Measurements from ENCODE around the gene CARMIL1. TPM values are rescaled to one million over a fixed set of nuclear protein-coding genes. Genes with fewer than 3 reads are reported as not detected.

Gene CARMIL1
- total RNA-seq, 4 donors from 2014 or later = 14.9 to 23.5 (median 20.3) TPM

- no peak for TF ChIP-seq POLR2A (IDR thresholded peaks at IDR 0.05)
- TF ChIP-seq CTCF (IDR thresholded peaks at IDR 0.05) = no peak
- intact Hi-C loops (cut with DNase I; ENCODE audit: low total_unique reads) = no loop called here
- no peak overlapping the region for H3K4me3 ChIP-seq (ENCODE audit: low read depth, poor library complexity, severe bottlenecking)
- no peak for DNase-seq (ENCODE audit: low spot score in 2 of 2)
- 68 to 85% methylated on average over 4 of the region's 4 CpGs for WGBS, 2 donors
These were observed 349.5 kb downstream of the CARMIL1 start for GRCh38 chr6:25628471-25629197.

- TF ChIP-seq POLR2A (IDR thresholded peaks at IDR 0.05) = no peak
- TF ChIP-seq CTCF (IDR thresholded peaks at IDR 0.05) = no peak
These were observed 350.0 kb downstream of the CARMIL1 start for GRCh38 chr6:25629198-25629576.

GRCh38 chr6:25630508-25631278 is 351.5 kb downstream of the CARMIL1 start:
- WGBS, 2 donors = 59 to 64% methylated on average over 4 of the region's 4 CpGs
- DNase-seq (ENCODE audit: low spot score in 2 of 2) = no peak
- intact Hi-C loops (cut with DNase I; ENCODE audit: low total_unique reads) = loop anchor here (5.0 kb wide), 1 partner anchor 37 kb away; no protein-coding TSS in a partner anchor
- no peak for TF ChIP-seq CTCF (IDR thresholded peaks at IDR 0.05)
- no peak for TF ChIP-seq POLR2A (IDR thresholded peaks at IDR 0.05)
- no peak overlapping the region for H3K4me3 ChIP-seq (ENCODE audit: low read depth, poor library complexity, severe bottlenecking)

More at GRCh38 chr6:25629198-25629576, 350.0 kb downstream of the CARMIL1 start:
- no peak overlapping the region for H3K4me3 ChIP-seq (ENCODE audit: low read depth, poor library complexity, severe bottlenecking)
- WGBS, 2 donors = 41 to 50% methylated on average over 4 of the region's 4 CpGs
- DNase-seq (ENCODE audit: low spot score in 2 of 2) = no peak
- intact Hi-C loops (cut with DNase I; ENCODE audit: low total_unique reads) = no loop called here

- no peak overlapping the region for H3K4me3 ChIP-seq (ENCODE audit: low read depth, poor library complexity, severe bottlenecking)
- TF ChIP-seq CTCF (IDR thresholded peaks at IDR 0.05) (no peak), POLR2A (IDR thresholded peaks at IDR 0.05) (no peak)
- WGBS, 2 donors = 88 to 96% methylated on average over 2 of the region's 2 CpGs
- intact Hi-C loops (cut with DNase I; ENCODE audit: low total_unique reads) = no loop called here
- no peak for DNase-seq (ENCODE audit: low spot score in 2 of 2)
These were observed 356.7 kb downstream of the CARMIL1 start for GRCh38 chr6:25635886-25636317.

GRCh38 chr6:25637211-25637610 is 358.0 kb downstream of the CARMIL1 start:
- no peak overlapping the region for H3K4me3 ChIP-seq (ENCODE audit: low read depth, poor library complexity, severe bottlenecking)
- no peak for DNase-seq (ENCODE audit: low spot score in 2 of 2)
- TF ChIP-seq POLR2A (IDR thresholded peaks at IDR 0.05) = no peak
- no peak for TF ChIP-seq CTCF (IDR thresholded peaks at IDR 0.05)
- 81 to 83% methylated on average over 1 of the region's 1 CpG for WGBS, 2 donors
- intact Hi-C loops (cut with DNase I; ENCODE audit: low total_unique reads) = no loop called here
